GM23248 (cell line): ENCODE data around the gene PARD3B.

Experiments used
- EZH2 ChIP-seq: fragments of 200-600 bp; sonication (generic); IDR thresholded peaks from 2 replicates; pipeline ENCODE4 v1.6.1; 2018; ENCODE audit warnings: antibody characterized with exemption, mild to moderate bottlenecking; ENCODE audit not compliant: insufficient read depth, poor library complexity, severe bottlenecking
- EZH2phosphoT487 ChIP-seq: fragments of 200-600 bp; sonication (generic); IDR thresholded peaks from 2 replicates; pipeline ENCODE4 v1.6.1; 2018; ENCODE audit warnings: antibody characterized with exemption, moderate library complexity, mild to moderate bottlenecking, low read depth; ENCODE audit not compliant: insufficient read depth

- no peak for TF ChIP-seq EZH2
- no peak for TF ChIP-seq EZH2phosphoT487
Observed at GRCh38 chr2:204901591-204901990, 356.3 kb downstream of the PARD3B start.
